ENCODE data around the gene GAL3ST2. TPM values are rescaled to one million over a fixed set of nuclear protein-coding genes. Genes with fewer than 3 reads are reported as not detected.

GAL3ST2 gene
- total RNA-seq, 1 donor from 2014 or later, result not detected

DNA sequence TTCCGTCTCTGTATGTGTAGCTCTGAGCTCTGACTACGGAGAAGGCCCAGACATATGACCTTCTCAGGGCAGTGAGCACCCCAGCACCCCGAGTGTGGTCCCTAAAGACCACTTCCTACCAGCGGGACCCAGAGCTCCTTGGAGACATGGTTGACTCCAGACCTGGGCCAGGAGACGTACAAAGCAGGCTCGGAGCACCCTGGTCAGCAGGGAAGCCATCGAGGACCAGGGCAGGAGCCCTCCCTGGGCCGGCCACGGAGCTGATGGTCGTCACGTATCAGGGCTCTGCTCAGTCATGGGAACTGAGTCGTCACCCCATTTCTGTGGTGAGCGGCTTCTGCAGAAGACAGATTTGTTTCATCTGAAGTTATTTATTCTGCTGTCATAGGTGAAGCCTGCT lies 19.6 kb downstream of the GAL3ST2 start:
- H3K79me2 ChIP-seq (ENCODE audit: insufficient read depth, low read length), result no peaks in the 10 kb centered on the region
- FAIRE-seq (no peak), DNase-seq (ENCODE audit: low read depth) (no peak)
- Mint-ChIP-seq H3K4me3 (ENCODE audit: unreplicated experiment) (no peak overlapping the region), H3K36me3 (ENCODE audit: low read depth, unreplicated experiment) (peaks cover 9% of the 10 kb centered on the region), H3K27ac (ENCODE audit: unreplicated experiment) (no peak overlapping the region), H3K27me3 (ENCODE audit: low read depth, unreplicated experiment) (peaks cover 30% of the 10 kb centered on the region), H3K9me3 (ENCODE audit: unreplicated experiment) (peaks cover 6% of the 10 kb centered on the region), H3K4me1 (ENCODE audit: low read depth, unreplicated experiment) (no peaks in the 10 kb centered on the region)
- H3K36me3 ChIP-seq (ENCODE audit: insufficient read depth, low read length), result no peaks in the 10 kb centered on the region
- H3K4me3 ChIP-seq (ENCODE audit: insufficient read depth, low read depth, low read length), result no peak overlapping the region
- no peak overlapping the region for H3K4me2 ChIP-seq (ENCODE audit: low read length)
- peaks cover 3% of the 10 kb centered on the region for H3K27me3 ChIP-seq (ENCODE audit: insufficient read depth, low read length)
- H2AFZ ChIP-seq (ENCODE audit: low read depth, low read length), result no peak overlapping the region
- H3K27ac ChIP-seq (ENCODE audit: low read depth, low read length), result no peak overlapping the region
- TF ChIP-seq EZH2 (IDR thresholded peaks at IDR 0.05; ENCODE audit: insufficient read depth, low read length), result no peak
- TF ChIP-seq, protein P1, sequence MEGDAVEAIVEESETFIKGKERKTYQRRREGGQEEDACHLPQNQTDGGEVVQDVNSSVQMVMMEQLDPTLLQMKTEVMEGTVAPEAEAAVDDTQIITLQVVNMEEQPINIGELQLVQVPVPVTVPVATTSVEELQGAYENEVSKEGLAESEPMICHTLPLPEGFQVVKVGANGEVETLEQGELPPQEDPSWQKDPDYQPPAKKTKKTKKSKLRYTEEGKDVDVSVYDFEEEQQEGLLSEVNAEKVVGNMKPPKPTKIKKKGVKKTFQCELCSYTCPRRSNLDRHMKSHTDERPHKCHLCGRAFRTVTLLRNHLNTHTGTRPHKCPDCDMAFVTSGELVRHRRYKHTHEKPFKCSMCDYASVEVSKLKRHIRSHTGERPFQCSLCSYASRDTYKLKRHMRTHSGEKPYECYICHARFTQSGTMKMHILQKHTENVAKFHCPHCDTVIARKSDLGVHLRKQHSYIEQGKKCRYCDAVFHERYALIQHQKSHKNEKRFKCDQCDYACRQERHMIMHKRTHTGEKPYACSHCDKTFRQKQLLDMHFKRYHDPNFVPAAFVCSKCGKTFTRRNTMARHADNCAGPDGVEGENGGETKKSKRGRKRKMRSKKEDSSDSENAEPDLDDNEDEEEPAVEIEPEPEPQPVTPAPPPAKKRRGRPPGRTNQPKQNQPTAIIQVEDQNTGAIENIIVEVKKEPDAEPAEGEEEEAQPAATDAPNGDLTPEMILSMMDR (IDR thresholded peaks at IDR 0.05; ENCODE audit: insufficient read depth, low read depth, low read length), result no peak
- no peak overlapping the region for H3K9ac ChIP-seq (ENCODE audit: low read length)
- H3K9me3 ChIP-seq (ENCODE audit: insufficient read depth, low read depth, low read length), result no peaks in the 10 kb centered on the region
- no peaks in the 10 kb centered on the region for H4K20me1 ChIP-seq (ENCODE audit: insufficient read depth, low read length)
- H3K4me1 ChIP-seq (ENCODE audit: insufficient read depth, low read length), result no peaks in the 10 kb centered on the region

DNA sequence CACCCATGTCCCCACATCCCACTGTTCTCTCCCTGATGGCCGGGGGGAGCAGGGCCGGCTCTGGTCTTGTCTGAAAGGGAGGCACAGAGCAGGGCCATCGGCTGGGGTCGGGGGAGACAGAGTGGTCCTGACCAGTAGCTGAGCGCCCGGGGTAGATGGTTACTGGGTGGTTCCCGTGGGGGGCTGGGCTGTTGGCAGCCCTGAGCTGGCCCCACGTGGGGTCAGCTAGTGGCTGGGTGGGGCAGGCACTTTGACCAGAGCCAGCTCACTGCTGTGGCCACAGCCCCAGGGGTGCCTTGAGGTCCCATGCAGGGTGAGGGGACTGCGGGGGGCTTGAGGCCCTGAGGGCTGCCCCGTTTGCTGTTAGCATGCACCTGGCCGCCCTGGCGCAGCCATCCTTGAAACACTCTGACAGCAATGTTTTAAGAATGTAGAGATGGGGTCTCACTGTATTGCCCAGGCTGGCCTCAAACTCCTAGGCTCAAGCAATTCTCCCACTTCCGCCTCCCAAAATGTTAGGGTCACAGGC lies 20.1 kb downstream of the GAL3ST2 start:
- no peak overlapping the region for H3K4me3 Mint-ChIP-seq (ENCODE audit: unreplicated experiment)
- FAIRE-seq (no peak), DNase-seq (ENCODE audit: low read depth) (no peak)
- H3K27ac Mint-ChIP-seq (ENCODE audit: unreplicated experiment), result no peak overlapping the region
- Histone ChIP-seq H3K9me3 (ENCODE audit: insufficient read depth, low read depth, low read length) (no peaks in the 10 kb centered on the region), H3K4me3 (ENCODE audit: insufficient read depth, low read depth, low read length) (no peak overlapping the region), H3K4me1 (ENCODE audit: insufficient read depth, low read length) (no peaks in the 10 kb centered on the region), H3K79me2 (ENCODE audit: insufficient read depth, low read length) (no peaks in the 10 kb centered on the region), H3K27me3 (ENCODE audit: insufficient read depth, low read length) (peaks cover 3% of the 10 kb centered on the region), H3K9ac (ENCODE audit: low read length) (no peak overlapping the region), H3K4me2 (ENCODE audit: low read length) (no peak overlapping the region), H4K20me1 (ENCODE audit: insufficient read depth, low read length) (no peaks in the 10 kb centered on the region), H3K36me3 (ENCODE audit: insufficient read depth, low read length) (no peaks in the 10 kb centered on the region), H3K27ac (ENCODE audit: low read depth, low read length) (no peak overlapping the region), H2AFZ (ENCODE audit: low read depth, low read length) (no peak overlapping the region)
- peaks cover 9% of the 10 kb centered on the region for H3K36me3 Mint-ChIP-seq (ENCODE audit: low read depth, unreplicated experiment)
- peaks cover 31% of the 10 kb centered on the region for H3K27me3 Mint-ChIP-seq (ENCODE audit: low read depth, unreplicated experiment)
- TF ChIP-seq, protein P1 (IDR thresholded peaks at IDR 0.05; ENCODE audit: insufficient read depth, low read depth, low read length), result no peak
- no peak for TF ChIP-seq EZH2 (IDR thresholded peaks at IDR 0.05; ENCODE audit: insufficient read depth, low read length)
- H3K9me3 Mint-ChIP-seq (ENCODE audit: unreplicated experiment), result peaks cover 6% of the 10 kb centered on the region
- no peaks in the 10 kb centered on the region for H3K4me1 Mint-ChIP-seq (ENCODE audit: low read depth, unreplicated experiment)

GRCh38 chr2:241797441-241798080 lies 20.9 kb downstream of the GAL3ST2 start:
- peaks cover 33% of the 10 kb centered on the region for H3K27me3 Mint-ChIP-seq (ENCODE audit: low read depth, unreplicated experiment)
- FAIRE-seq, result no peak
- no peak overlapping the region for H3K4me2 ChIP-seq (ENCODE audit: low read length)

More at GRCh38 chr2:241797441-241798080, 20.9 kb downstream of the GAL3ST2 start:
- H3K36me3 Mint-ChIP-seq (ENCODE audit: low read depth, unreplicated experiment), result peaks cover 9% of the 10 kb centered on the region
- Histone ChIP-seq H3K27me3 (ENCODE audit: insufficient read depth, low read length) (peaks cover 3% of the 10 kb centered on the region), H3K4me1 (ENCODE audit: insufficient read depth, low read length) (no peaks in the 10 kb centered on the region), H3K9me3 (ENCODE audit: insufficient read depth, low read depth, low read length) (no peaks in the 10 kb centered on the region), H3K9ac (ENCODE audit: low read length) (no peak overlapping the region), H3K36me3 (ENCODE audit: insufficient read depth, low read length) (no peaks in the 10 kb centered on the region), H3K4me3 (ENCODE audit: insufficient read depth, low read depth, low read length) (no peak overlapping the region), H3K27ac (ENCODE audit: low read depth, low read length) (no peak overlapping the region), H4K20me1 (ENCODE audit: insufficient read depth, low read length) (no peaks in the 10 kb centered on the region), H2AFZ (ENCODE audit: low read depth, low read length) (no peak overlapping the region), H3K79me2 (ENCODE audit: insufficient read depth, low read length) (no peaks in the 10 kb centered on the region)
- peaks cover 6% of the 10 kb centered on the region for H3K9me3 Mint-ChIP-seq (ENCODE audit: unreplicated experiment)
- DNase-seq (ENCODE audit: low read depth), result no peak
- no peak overlapping the region for H3K4me3 Mint-ChIP-seq (ENCODE audit: unreplicated experiment)
- no peak for TF ChIP-seq EZH2 (IDR thresholded peaks at IDR 0.05; ENCODE audit: insufficient read depth, low read length)
- TF ChIP-seq, protein P1 (IDR thresholded peaks at IDR 0.05; ENCODE audit: insufficient read depth, low read depth, low read length), result no peak
- no peaks in the 10 kb centered on the region for H3K4me1 Mint-ChIP-seq (ENCODE audit: low read depth, unreplicated experiment)
- no peak overlapping the region for H3K27ac Mint-ChIP-seq (ENCODE audit: unreplicated experiment)
